GM20431 (cell line): ENCODE data around the gene MPPED1.

Source experiments
- in situ Hi-C: fragments of 300-500 bp; cut with MseI, MboI; formaldehyde crosslinking; loops from one replicate; pipeline ENCODE4 v1.15.0; 2020; ENCODE audit warnings: low sequenced_read_pairs; ENCODE audit not compliant: unreplicated experiment

The MPPED1 gene

DNA sequence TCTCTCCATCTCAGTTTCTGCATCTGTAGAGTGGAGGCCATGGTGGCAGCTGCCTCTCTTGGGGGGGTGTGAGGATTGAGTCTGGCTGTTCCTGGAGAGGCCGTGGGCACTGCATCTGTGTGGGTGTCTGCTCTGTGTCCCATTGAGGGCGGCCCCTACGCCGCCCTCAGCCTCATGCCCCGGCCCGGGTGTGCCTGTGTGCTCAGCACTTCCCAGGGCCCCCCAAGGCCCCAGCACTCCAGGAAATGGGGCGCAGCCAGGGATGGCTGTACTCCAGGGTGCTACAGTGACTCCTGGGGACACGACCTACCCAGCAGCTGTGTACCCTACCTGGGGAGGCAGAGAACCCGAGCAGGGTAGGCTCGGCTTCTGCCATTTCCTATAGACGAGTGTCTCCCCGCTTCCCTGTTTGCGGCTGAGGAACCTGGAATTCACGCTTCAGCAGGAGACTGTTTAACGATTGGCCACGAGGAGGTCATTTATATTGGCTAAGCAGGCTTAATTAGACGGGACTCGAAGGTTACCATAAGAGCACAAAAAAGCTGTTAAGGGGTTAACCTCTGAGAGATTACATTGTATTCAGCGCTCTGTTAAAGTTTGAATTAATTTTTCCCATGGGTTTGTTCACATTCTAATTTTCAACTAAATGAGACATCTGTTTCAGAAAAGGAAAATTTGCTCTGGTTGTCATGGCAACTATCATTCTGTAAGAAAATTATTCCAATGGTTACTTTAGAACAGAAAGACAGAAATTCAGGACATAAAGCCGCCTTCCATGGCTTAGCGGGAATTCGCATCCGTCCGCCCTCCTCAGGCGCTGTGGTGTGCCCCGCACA is 76.4 kb downstream of the MPPED1 start:
- in situ Hi-C loops, result no loop called here

DNA sequence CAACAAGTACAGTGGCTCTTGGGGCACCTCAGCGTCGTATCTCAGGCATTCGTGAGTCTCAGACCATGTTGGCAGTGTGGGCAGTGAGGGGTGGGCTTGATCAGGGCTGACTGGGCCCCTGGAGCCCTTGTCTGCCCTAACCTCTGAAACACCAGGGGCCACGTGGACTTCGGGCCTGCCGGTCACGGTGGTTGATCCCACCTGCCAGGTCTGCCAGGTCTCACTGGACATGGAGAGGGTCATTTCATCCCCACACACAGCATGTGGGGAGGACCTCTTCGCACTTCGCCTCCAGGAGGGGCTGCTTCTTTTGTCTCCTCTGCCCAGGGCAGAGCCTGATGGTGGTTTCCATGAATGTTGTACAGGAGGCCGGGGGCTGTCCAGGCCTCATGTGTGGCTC is 77.1 kb downstream of the MPPED1 start:
- in situ Hi-C loops, result no loop called here

- in situ Hi-C loops, result no loop called here
Measured at GRCh38 chr22:43490311-43490710, 78.5 kb downstream of the MPPED1 start.

GRCh38 chr22:43491177-43491576 is 79.4 kb downstream of the MPPED1 start:
- in situ Hi-C loops, result no loop called here

- in situ Hi-C loops, result no loop called here
Measured at GRCh38 chr22:43491737-43492136, 79.9 kb downstream of the MPPED1 start.

DNA sequence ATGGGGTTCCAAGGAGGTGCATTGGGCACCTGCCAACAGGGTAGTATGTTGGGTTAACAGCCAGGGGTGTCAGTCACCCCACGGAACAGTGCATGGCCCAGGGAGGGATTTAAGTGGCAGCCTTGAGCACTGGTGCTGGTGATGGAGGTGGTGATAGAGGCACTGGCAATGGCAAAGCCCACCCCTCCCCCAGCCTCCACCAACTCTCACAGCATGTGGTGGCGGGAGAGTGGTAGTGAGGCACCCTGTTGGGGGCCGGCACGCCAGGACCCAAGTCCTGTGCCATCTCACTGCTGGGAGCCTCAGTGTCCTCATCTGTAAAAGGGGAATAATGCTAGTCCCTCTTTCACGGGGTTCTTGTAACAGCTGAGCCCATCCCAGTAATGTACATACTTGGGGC is 81.5 kb downstream of the MPPED1 start:
- in situ Hi-C loops, result no loop called here

- in situ Hi-C loops, result no loop called here
Measured at GRCh38 chr22:43497956-43498855, 86.4 kb downstream of the MPPED1 start.

GRCh38 chr22:43498856-43499253 is 87.0 kb downstream of the MPPED1 start:
- in situ Hi-C loops, result no loop called here

DNA sequence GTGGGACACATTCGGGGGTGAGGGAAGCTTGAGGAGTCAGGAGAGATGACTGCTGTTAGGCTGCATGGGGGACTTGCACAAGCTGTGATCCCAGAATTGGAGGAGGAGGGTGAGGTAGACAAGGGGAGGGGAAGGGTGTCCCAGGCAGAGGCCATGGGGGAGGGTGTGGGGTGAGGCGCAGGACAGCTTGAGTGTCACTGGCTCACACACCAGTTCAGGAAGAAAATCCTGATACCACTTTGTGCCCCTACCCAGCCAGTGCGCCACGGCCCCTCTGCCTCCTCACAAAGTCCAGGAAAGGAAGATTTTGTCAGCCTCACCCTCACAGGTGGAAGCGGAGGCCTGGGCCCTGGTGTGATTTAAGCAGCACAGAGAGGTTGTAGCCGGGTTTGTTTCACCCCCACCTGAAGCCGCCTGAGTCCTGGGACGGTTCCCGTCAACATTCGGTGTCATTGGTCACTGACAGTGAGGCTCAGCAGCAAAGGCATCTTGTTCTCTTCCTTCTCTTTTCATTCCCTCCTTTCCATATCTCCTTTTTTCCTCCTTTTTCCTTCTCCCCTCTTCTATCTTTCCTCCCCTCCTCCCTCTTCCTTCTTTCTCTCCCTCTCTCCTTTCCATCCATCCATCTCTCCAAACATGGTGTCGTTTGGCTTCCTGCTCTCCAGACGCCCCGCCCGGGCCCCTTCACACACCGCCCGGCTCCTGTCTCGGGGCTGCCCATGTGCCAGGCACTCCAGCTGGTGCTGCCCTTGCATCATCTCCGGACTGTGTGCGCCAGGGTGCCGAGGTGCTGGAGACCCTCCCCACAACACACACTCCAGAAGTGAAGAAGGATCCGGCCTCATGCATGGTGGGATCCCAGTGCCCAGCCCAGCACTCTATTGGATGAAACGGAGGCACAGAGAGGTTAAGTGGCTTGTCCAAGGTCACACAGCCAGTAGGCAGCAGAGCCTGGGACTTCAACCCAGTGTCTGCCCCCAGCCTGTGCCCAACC is 89.3 kb downstream of the MPPED1 start:
- in situ Hi-C loops, result no loop called here

DNA sequence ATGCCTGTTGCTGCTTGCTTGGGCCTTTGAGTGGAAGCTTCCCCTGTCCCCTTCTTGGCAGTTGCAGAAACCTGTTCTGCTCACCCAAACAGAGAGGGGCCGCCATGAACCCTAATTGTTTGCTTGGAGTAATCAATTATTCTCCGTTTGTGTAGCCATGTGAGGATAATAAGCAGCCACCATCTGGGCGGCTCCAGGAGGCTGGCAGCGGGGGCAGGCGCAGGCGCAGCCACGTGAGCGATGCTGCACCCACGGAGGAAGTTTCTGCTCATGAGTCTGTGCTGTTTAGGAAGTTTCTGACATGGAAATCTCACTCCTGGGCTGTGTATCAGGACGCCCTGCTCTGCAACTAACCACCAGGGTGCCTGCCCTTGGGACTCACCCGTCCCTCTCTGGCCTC is 90.1 kb downstream of the MPPED1 start:
- in situ Hi-C loops, result no loop called here

DNA sequence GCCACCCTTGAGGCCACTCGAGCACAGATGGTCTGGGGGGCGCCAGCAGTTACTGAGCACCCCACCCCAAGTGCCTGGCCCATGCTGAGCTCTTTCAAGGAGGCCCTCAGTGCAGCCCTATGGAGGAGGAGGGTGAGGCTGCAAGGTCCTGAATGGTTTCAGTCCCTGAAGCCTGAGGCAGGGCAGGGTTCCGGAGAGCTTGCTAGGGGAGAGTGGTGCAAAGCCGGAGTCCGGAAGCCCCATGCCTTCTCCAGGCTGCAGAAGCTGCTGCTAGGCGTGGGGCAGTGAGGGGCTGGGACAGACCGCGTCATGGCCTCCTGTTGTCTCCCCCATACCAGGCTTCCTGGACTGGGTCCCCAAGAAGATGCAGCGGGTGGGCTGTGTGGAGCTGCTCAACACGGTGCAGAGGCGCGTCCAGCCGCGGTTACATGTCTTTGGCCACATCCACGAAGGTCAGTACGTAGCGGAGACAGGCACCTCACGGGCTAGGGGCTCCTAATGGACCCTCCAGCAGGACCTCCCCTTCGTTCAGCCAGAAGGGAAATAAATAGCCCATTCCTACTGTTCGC is 90.6 kb downstream of the MPPED1 start:
- in situ Hi-C loops, result no loop called here

DNA sequence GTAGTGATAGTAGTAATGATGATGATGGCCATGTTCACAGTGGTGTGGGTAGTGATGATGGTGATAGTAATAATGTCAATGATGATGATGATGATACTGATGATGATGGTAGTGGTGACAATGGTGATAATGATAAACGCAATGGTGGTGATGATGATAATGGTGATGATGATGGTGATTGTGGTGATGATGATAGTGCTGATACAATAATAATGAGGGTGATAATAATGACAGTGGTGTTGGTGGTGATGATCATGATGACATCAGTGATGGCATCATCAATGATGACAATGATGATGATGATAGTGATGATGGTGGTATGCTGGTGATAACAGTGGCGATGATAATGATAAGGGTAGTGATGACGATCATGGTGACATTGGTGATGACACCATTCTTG is 92.3 kb downstream of the MPPED1 start:
- in situ Hi-C loops, result no loop called here

DNA sequence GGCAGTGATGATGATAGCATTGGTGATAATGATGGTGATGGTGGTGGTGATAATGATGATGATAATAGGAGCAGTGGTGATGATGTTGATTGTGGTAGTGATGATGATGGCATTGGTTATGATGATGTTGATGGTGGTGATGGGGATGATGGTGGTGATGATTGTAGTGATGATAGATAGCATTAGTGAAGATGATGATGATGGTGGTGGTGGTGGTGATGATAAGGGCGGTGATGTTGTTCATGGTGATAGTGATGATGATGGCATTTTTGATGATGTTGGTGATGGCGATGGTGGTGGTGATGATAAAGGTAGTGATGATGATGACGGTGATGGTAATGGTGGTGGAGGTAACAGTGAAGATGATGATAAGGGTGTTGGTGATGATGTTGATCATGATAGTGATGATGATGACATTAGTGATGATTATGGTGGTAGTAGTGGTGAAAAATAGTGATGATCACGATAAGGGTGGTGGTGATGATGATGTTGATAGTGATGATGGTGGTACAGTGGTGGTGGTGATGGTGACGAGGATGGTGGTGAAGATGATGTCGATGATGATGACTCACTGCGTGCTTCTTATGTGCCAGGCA is 93.0 kb downstream of the MPPED1 start:
- in situ Hi-C loops, result no loop called here

- in situ Hi-C loops, result no loop called here
Measured at GRCh38 chr22:43505423-43505822, 93.6 kb downstream of the MPPED1 start.

DNA sequence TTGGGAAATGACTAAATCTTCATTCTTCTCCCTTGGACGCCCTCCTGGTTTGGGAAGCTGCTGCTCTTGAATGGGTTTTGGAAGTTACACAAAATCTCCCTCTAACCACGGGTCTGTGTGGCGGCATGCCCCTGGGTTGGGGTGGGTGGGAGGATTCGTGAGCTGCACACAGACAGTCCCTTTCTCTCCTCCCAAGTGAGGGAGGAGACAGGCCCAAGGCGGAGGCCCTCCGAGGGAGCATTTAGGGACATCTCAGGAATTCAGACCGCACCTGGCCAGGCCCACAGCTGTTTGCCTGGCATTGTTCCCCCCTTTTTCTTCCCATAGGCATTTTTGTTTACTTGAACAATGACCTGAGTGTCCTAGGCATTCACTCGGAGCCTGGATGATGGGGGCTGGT is 94.1 kb downstream of the MPPED1 start:
- in situ Hi-C loops, result no loop called here

DNA sequence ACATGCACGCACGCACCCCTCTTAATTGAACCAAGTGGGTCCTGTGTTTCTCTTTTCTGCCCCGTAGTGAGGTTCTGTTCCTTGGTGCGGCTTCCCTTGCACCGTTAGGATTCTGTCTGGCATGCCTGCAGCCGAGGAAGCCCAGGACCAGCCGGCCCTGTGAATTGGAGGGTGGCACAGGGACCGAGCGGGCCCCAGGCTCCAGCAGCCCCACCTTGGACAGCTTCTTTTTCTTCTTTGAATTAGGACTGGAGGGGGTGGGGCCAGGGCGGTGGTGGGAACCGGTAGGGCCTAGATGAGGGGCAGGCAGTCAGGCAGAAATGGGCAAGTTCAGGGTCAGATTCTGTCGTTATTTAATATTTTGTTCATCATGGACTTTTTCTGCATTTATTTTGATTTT is 94.7 kb downstream of the MPPED1 start:
- in situ Hi-C loops, result no loop called here

- in situ Hi-C loops, result no loop called here
Measured at GRCh38 chr22:43507235-43507634, 95.4 kb downstream of the MPPED1 start.

- in situ Hi-C loops, result no loop called here
Measured at GRCh38 chr22:43508489-43508888, 96.7 kb downstream of the MPPED1 start.

DNA sequence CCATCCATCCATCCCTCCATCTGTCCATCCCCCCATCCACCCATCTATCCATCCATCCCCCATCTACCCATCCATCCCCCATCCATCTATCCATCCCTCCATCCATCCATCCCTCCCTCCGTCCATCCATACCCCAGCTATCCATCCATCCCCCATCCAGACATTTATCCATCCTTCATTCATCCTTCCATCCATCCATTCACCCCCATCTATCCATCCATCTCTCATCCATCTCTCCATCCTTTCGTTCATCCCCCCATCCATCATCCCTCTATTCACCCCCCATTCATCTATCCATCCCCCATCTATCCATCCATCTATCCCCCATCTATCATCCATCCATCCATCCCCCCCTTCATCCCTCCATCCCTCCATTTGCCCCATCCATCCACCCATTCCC is 97.5 kb downstream of the MPPED1 start:
- in situ Hi-C loops, result no loop called here
